Suprapubic skin (tissue), 4 donors: ENCODE measurements around the gene HACD2. TPM values are rescaled to one million over a fixed set of nuclear protein-coding genes. Genes with fewer than 3 reads are reported as not detected.

Experiments
- DNase-seq, 2 donors: peaks; one replicate each; pipeline ENCODE4 v3.0.0-alpha.2; 2019; ENCODE audit warnings: low spot score in 2 of 2
- H3K27ac ChIP-seq: fragments of 200-600 bp; sonication (generic); one replicate; pipeline ENCODE4 v1.5.1; 2019
- H3K27me3 ChIP-seq: fragments of 200-600 bp; sonication (generic); one replicate; pipeline ENCODE4 v1.5.1; 2019
- H3K36me3 ChIP-seq: fragments of 200-600 bp; sonication (generic); one replicate; pipeline ENCODE4 v1.5.1; 2019
- H3K4me1 ChIP-seq: fragments of 200-600 bp; sonication (generic); one replicate; pipeline ENCODE4 v1.5.1; 2019
- H3K4me3 ChIP-seq: fragments of 200-600 bp; sonication (generic); one replicate; pipeline ENCODE4 v1.5.1; 2019; ENCODE audit warnings: mild to moderate bottlenecking
- H3K9me3 ChIP-seq: fragments of 200-600 bp; sonication (generic); one replicate; pipeline ENCODE4 v1.5.1; 2019
- EP300 ChIP-seq: sonication (generic); formaldehyde crosslinking; IDR thresholded peaks from one replicate; pipeline ENCODE4 v1.6.1; 2017; ENCODE audit warnings: antibody characterized with exemption
- POLR2A ChIP-seq, 2 donors: fragments of 450-650 bp; IDR thresholded peaks; one replicate each; pipeline ENCODE4 v1.6.1; 2017; ENCODE audit warnings: antibody characterized with exemption in 2 of 2, mild to moderate bottlenecking in 2 of 2, moderate library complexity in 2 of 2
- POLR2AphosphoS5 ChIP-seq, 3 donors: sonication (generic); formaldehyde crosslinking; IDR thresholded peaks; one replicate each; pipeline ENCODE4 v1.6.1; 2017; ENCODE audit warnings: antibody characterized with exemption in 3 of 3
- WGBS: methylation state at CpG from one replicate; pipeline ENCODE4 v1.1.5; 2018; 5-methylcytosine and 5-hydroxymethylcytosine counted together
- total RNA-seq, 4 donors: library from RNA; depleted of rRNA; stranded (reverse); fragments of >200 nt; gene quantifications; one replicate each; pipeline ENCODE4 v1.1.0, GENCODE V29; 2016
- TF ChIP-seq, protein P1 (sequence below), 2 donors: fragments of 200-600 bp in 1 of 2; fragments of 450-650 bp in 1 of 2; sonication (generic) in 1 of 2; IDR thresholded peaks; one replicate each; pipeline ENCODE4 v1.5.1; 2016 to 2019; ENCODE audit warnings: antibody characterized with exemption in 2 of 2, mild to moderate bottlenecking in 1 of 2, moderate library complexity in 1 of 2

Gene HACD2
- total RNA-seq, 4 donors from 2014 or later, result 38.5 to 76.3 (median 52.6) TPM

GRCh38 chr3:123478314-123478713 is 106.5 kb downstream of the HACD2 start:
- TF ChIP-seq POLR2AphosphoS5 (IDR thresholded peaks at IDR 0.05) (no peak), EP300 (no peak), POLR2A (IDR thresholded peaks at IDR 0.05) (no peak)
- TF ChIP-seq, protein P1, sequence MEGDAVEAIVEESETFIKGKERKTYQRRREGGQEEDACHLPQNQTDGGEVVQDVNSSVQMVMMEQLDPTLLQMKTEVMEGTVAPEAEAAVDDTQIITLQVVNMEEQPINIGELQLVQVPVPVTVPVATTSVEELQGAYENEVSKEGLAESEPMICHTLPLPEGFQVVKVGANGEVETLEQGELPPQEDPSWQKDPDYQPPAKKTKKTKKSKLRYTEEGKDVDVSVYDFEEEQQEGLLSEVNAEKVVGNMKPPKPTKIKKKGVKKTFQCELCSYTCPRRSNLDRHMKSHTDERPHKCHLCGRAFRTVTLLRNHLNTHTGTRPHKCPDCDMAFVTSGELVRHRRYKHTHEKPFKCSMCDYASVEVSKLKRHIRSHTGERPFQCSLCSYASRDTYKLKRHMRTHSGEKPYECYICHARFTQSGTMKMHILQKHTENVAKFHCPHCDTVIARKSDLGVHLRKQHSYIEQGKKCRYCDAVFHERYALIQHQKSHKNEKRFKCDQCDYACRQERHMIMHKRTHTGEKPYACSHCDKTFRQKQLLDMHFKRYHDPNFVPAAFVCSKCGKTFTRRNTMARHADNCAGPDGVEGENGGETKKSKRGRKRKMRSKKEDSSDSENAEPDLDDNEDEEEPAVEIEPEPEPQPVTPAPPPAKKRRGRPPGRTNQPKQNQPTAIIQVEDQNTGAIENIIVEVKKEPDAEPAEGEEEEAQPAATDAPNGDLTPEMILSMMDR (IDR thresholded peaks at IDR 0.05), result no peak
- Histone ChIP-seq H3K4me1 (no peaks in the 10 kb centered on the region), H3K27ac (no peak overlapping the region), H3K36me3 (no peaks in the 10 kb centered on the region), H3K9me3 (no peaks in the 10 kb centered on the region), H3K4me3 (no peak overlapping the region), H3K27me3 (no peaks in the 10 kb centered on the region)
- WGBS, result 20% methylated on average over 1 of the region's 2 CpGs
- no peak for DNase-seq

GRCh38 chr3:123476967-123477750 is 107.7 kb downstream of the HACD2 start:
- no peaks in the 10 kb centered on the region for H3K4me1 ChIP-seq
- H3K36me3 ChIP-seq, result no peaks in the 10 kb centered on the region
- DNase-seq, result no peak
- no peaks in the 10 kb centered on the region for H3K27me3 ChIP-seq
- no peaks in the 10 kb centered on the region for H3K9me3 ChIP-seq
- TF ChIP-seq POLR2AphosphoS5 (IDR thresholded peaks at IDR 0.05), result no peak
- TF ChIP-seq POLR2A (IDR thresholded peaks at IDR 0.05), result no peak
- TF ChIP-seq, protein P1 (IDR thresholded peaks at IDR 0.05), result no peak
- TF ChIP-seq EP300, result no peak
- H3K27ac ChIP-seq, result no peak overlapping the region
- WGBS, result 79% methylated on average over 15 of the region's 15 CpGs
- H3K4me3 ChIP-seq, result no peak overlapping the region

DNA sequence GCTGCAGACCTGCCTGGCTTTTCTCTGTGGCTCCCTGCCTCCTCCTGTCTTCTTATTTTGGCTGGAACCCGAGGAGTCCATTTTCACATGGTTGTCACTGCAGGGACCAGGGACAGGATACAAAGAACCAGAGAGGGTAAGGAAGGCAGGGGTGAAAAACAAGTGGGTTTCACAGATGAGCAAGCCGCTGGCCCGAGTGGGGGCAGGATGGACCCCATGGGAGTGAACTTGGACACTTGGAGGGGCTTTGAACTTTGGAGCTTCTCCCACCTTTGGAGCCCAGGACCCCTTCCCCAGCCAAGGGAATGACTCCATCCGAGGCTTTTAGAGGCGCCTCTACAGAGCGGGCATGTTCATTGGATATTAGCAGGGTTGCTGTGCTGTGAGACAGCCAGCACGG is 109.1 kb downstream of the HACD2 start:
- 78% methylated on average over 7 of the region's 7 CpGs for WGBS
- Histone ChIP-seq H3K27me3 (no peaks in the 10 kb centered on the region), H3K4me3 (no peak overlapping the region), H3K9me3 (no peaks in the 10 kb centered on the region), H3K4me1 (no peaks in the 10 kb centered on the region), H3K36me3 (no peaks in the 10 kb centered on the region), H3K27ac (no peak overlapping the region)
- TF ChIP-seq POLR2AphosphoS5 (IDR thresholded peaks at IDR 0.05) (no peak), EP300 (no peak), POLR2A (IDR thresholded peaks at IDR 0.05) (no peak)
- TF ChIP-seq, protein P1 (IDR thresholded peaks at IDR 0.05), result no peak
- no peak for DNase-seq

GRCh38 chr3:123471106-123471505 is 113.7 kb downstream of the HACD2 start:
- Histone ChIP-seq H3K36me3 (no peaks in the 10 kb centered on the region), H3K27me3 (no peaks in the 10 kb centered on the region), H3K27ac (no peak overlapping the region), H3K4me3 (no peak overlapping the region), H3K9me3 (no peaks in the 10 kb centered on the region), H3K4me1 (no peaks in the 10 kb centered on the region)
- DNase-seq, result no peak
- 83% methylated on average over 5 of the region's 5 CpGs for WGBS
- TF ChIP-seq, protein P1 (IDR thresholded peaks at IDR 0.05), result no peak
- TF ChIP-seq POLR2A (IDR thresholded peaks at IDR 0.05) (no peak), EP300 (no peak), POLR2AphosphoS5 (IDR thresholded peaks at IDR 0.05) (no peak)

- H3K27me3 ChIP-seq, result no peaks in the 10 kb centered on the region
- no peak for TF ChIP-seq POLR2AphosphoS5 (IDR thresholded peaks at IDR 0.05)
- no peak for TF ChIP-seq POLR2A (IDR thresholded peaks at IDR 0.05)
- TF ChIP-seq EP300, result no peak
- TF ChIP-seq, protein P1 (IDR thresholded peaks at IDR 0.05), result no peak
These were observed 115.4 kb downstream of the HACD2 start for GRCh38 chr3:123469323-123469995.

More at GRCh38 chr3:123469323-123469995, 115.4 kb downstream of the HACD2 start:
- no peaks in the 10 kb centered on the region for H3K4me1 ChIP-seq
- no peaks in the 10 kb centered on the region for H3K36me3 ChIP-seq
- H3K4me3 ChIP-seq, result no peak overlapping the region
- DNase-seq, result no peak
- 83% methylated on average over 7 of the region's 11 CpGs for whole genome bisulfite sequencing
- no peaks in the 10 kb centered on the region for H3K9me3 ChIP-seq
- H3K27ac ChIP-seq, result no peak overlapping the region
